ENCODE results near the gene BEST2. TPM values are rescaled to one million over a fixed set of nuclear protein-coding genes. Genes with fewer than 3 reads are reported as not detected.

BEST2 gene
- total RNA-seq, 2 donors from 2014 or later = not detected

DNA sequence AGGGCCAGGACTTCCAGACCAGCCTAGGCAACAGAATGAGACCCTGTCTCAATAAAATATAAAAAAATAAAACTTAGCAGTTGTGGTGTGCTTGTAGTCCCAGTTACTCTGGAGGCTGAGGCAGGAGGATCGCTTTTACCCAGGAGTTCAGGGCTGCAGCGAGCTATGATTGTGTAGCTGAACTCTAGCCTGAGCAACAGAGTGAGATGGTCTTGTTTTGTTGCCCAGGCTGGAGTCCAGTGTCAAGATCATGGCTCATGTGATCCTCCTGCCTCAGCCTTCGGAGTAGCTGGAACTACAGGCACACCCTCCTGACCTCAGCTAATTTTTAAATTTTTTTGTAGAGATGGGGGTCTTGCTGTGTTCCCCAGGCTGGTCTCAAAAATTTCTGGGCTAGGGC is 35.4 kb downstream of the BEST2 start:
- H3K27me3 ChIP-seq (replicated peaks; ENCODE audit: insufficient read depth) = no peaks in the 10 kb centered on the region
- H3K36me3 ChIP-seq = no peaks in the 10 kb centered on the region
- peak overlapping the region; percentile 99 to 100 for H3K27ac ChIP-seq
- no peak for DNase-seq (ENCODE audit: low spot score)
- peaks cover 53 to 71% of the 10 kb centered on the region in 2 donors for H3K4me1 ChIP-seq (ENCODE audit: control insufficient read depth in 1 of 2, low read depth in 2 of 2)
- no peak overlapping the region for H3K4me3 ChIP-seq
- H3K9me3 ChIP-seq = no peaks in the 10 kb centered on the region
- no peak for ATAC-seq (ENCODE audit: insufficient number of reproducible peaks, low FRiP score, low read depth)
- TF ChIP-seq, protein P1, sequence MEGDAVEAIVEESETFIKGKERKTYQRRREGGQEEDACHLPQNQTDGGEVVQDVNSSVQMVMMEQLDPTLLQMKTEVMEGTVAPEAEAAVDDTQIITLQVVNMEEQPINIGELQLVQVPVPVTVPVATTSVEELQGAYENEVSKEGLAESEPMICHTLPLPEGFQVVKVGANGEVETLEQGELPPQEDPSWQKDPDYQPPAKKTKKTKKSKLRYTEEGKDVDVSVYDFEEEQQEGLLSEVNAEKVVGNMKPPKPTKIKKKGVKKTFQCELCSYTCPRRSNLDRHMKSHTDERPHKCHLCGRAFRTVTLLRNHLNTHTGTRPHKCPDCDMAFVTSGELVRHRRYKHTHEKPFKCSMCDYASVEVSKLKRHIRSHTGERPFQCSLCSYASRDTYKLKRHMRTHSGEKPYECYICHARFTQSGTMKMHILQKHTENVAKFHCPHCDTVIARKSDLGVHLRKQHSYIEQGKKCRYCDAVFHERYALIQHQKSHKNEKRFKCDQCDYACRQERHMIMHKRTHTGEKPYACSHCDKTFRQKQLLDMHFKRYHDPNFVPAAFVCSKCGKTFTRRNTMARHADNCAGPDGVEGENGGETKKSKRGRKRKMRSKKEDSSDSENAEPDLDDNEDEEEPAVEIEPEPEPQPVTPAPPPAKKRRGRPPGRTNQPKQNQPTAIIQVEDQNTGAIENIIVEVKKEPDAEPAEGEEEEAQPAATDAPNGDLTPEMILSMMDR (IDR thresholded peaks at IDR 0.05) = no peak

DNA sequence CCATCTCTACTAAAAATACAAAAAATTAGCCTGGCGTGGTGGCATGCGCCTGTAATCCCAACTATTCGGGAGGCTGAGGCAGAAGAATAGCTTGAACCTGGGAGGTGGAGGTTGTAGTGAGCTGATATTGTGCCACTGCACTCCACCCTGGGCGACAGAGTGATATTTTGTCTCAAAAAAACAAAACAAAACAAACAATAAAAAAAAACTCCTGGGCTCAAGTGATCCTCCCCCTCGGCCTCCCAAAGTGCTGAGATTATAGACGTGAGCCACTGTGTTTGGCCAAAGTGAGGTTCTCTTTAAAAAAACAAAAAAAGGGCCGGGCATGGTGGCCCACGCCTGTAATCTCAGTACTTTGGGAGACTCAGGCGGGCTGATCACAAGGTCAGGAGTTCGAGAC is 35.9 kb downstream of the BEST2 start:
- no peak for ATAC-seq (ENCODE audit: insufficient number of reproducible peaks, low FRiP score, low read depth)
- peaks cover 53 to 68% of the 10 kb centered on the region in 2 donors for H3K4me1 ChIP-seq (ENCODE audit: control insufficient read depth in 1 of 2, low read depth in 2 of 2)
- TF ChIP-seq, protein P1 (IDR thresholded peaks at IDR 0.05) = no peak

DNA sequence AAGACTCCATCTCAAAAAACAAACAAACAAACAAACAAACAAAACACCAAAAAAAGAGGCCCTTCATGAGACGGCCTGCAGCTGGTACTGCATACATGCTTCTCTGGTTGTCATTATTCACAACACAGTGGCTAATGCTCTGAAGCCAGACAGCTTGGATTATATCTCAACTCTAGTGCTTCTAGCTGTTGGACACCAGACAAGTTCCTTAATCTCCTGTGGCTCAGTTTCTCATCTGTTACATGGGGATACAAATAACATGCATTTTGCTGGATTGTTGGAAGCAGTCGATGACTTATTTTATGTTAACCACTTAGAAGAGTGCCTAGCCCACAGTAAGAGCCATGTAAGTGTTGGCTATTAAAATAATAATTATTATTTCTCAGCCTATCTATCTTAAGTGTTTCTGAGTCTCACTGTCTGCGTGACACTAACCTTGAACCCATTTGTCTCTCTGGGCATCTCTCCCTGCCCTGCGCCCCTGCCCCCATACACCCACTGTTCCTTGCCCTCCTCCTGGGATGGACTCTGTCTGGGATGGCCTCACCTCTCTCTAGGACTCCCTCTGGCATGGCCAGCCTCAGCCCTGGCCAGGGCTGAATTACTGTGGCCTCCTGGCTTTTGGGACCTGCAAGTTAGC is 36.6 kb downstream of the BEST2 start:
- no peaks in the 10 kb centered on the region for H3K36me3 ChIP-seq
- DNase-seq (ENCODE audit: low spot score) = no peak
- TF ChIP-seq, protein P1 (IDR thresholded peaks at IDR 0.05) = no peak
- H3K4me3 ChIP-seq = peak overlapping the region; percentile 91
- H3K9me3 ChIP-seq = no peaks in the 10 kb centered on the region
- H3K27ac ChIP-seq = peak overlapping the region; percentile 99 to 100
- no peaks in the 10 kb centered on the region for H3K27me3 ChIP-seq (replicated peaks; ENCODE audit: insufficient read depth)
- peaks cover 49 to 62% of the 10 kb centered on the region in 2 donors for H3K4me1 ChIP-seq (ENCODE audit: control insufficient read depth in 1 of 2, low read depth in 2 of 2)
- no peak for ATAC-seq (ENCODE audit: insufficient number of reproducible peaks, low FRiP score, low read depth)

More for the DNA sequence above, 35.9 kb downstream of the BEST2 start:
- Histone ChIP-seq H3K27ac (peak overlapping the region; percentile 99 to 100), H3K9me3 (no peaks in the 10 kb centered on the region), H3K4me3 (no peak overlapping the region), H3K27me3 (replicated peaks; ENCODE audit: insufficient read depth) (no peaks in the 10 kb centered on the region), H3K36me3 (no peaks in the 10 kb centered on the region)
- no peak for DNase-seq (ENCODE audit: low spot score)

DNA sequence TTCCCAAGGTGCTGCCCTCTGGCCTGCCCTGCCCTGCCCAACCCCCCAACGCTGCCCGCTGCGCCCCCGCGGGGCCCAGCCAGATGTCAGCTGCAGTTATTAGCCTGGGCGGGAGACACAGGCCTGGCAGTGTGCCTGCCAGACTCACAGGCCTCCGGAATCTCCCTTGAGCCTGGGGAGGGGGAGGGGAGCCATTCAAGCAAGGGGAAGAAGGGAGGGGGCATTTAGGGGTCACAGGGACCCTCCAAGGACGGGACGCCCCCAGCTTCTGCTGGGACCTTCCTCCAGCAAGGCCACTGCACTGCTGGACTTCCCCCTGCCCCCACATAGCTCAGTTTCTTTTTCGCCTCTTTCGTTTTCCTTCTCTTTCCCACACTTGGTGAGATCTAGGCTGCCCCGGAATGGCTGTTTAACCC is 37.1 kb downstream of the BEST2 start:
- H3K27ac ChIP-seq = peak overlapping the region; percentile 99 to 100
- H3K9me3 ChIP-seq = no peaks in the 10 kb centered on the region
- DNase-seq (ENCODE audit: low spot score) (no peak), ATAC-seq (ENCODE audit: insufficient number of reproducible peaks, low FRiP score, low read depth) (no peak)
- TF ChIP-seq, protein P1 (IDR thresholded peaks at IDR 0.05) = no peak
- H3K4me3 ChIP-seq = peak overlapping the region; percentile 91
- H3K4me1 ChIP-seq (ENCODE audit: control insufficient read depth in 1 of 2, low read depth in 2 of 2) = peaks cover 44 to 57% of the 10 kb centered on the region in 2 donors
- H3K27me3 ChIP-seq (replicated peaks; ENCODE audit: insufficient read depth) = no peaks in the 10 kb centered on the region
- H3K36me3 ChIP-seq = no peaks in the 10 kb centered on the region

DNA sequence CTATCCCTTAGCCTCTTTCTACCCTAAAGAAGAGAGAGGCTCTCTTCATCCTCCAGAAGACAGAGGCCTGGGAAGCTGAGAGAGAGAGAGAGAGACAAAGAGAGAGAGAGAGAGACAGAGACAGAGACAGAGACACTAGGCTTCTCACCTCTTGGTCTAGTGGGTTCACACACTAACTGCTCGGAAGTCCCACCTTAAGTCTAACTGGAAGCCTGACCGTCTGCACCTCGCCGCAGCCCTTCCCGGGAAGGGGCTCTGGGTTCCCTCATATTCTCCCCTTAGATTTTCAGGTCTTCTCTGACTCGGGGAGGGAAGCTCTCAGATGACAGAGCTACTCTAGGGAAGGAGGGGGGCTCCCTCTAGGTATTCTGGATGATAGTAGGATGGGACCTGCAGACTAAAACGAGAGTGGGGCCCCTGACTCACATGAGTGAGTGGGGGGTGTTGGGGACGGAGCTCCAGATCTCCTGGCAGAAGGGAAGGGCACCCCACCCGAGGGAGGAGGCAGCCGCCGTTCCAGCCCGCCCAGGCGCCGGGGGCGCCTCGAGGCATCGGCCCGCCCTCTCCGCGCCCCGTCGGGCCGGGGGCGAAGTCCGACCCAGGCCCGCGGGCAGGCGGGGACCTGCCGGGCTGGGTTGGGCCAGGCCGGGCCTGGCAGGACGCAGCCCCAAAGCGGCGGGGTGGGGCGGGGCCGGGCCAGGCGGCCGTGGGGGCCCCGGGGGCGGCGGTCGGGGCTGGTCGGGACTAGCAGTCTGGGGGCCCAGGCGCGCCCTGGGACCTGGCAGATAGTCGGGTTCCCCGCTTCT is 37.7 kb downstream of the BEST2 start:
- DNase-seq (ENCODE audit: low spot score) = no peak
- peak overlapping the region; percentile 91 for H3K4me3 ChIP-seq
- peaks cover 39 to 54% of the 10 kb centered on the region in 2 donors for H3K4me1 ChIP-seq (ENCODE audit: control insufficient read depth in 1 of 2, low read depth in 2 of 2)
- TF ChIP-seq, protein P1 (IDR thresholded peaks at IDR 0.05) = no peak
- H3K9me3 ChIP-seq = no peaks in the 10 kb centered on the region
- no peaks in the 10 kb centered on the region for H3K27me3 ChIP-seq (replicated peaks; ENCODE audit: insufficient read depth)
- H3K36me3 ChIP-seq = no peaks in the 10 kb centered on the region
- H3K27ac ChIP-seq = peak overlapping the region; percentile 99 to 100
- ATAC-seq (ENCODE audit: insufficient number of reproducible peaks, low FRiP score, low read depth) = peak; percentile 1
